Loucy (cell line): ENCODE data around the gene MAP7D3.

ENCODE experiments used
- CTCF ChIP-seq: fragments of 200-600 bp; sonication (generic); conservative IDR thresholded peaks from 2 replicates; pipeline ENCODE4 v1.5.1; 2014; ENCODE audit warnings: mild to moderate bottlenecking, antibody characterized with exemption, low read length
- EZH2phosphoT487 ChIP-seq: fragments of 200-600 bp; IDR thresholded peaks from 2 replicates; pipeline ENCODE4 v1.6.1; 2018; ENCODE audit warnings: antibody characterized with exemption, mild to moderate bottlenecking, moderate library complexity, borderline replicate concordance

DNA sequence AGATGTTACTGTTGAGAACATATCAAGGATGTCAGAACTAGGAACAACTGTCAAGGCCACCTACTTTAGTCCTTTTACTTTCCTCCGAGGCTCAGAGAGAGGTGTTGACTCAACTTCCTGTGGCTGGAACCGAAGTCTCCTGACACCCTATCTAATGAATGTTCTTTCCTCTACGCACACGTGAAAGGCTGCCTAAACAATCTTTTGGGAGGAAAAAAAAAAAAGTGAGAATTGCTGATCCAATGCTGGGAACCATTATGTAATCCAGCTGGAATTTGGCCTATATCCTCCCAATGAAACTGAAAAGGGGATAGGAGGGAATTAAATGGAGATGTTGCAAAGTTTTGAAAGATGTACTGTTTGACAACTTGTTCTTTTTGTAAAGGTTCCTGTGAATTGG is 8.3 kb upstream of the MAP7D3 start:
- TF ChIP-seq CTCF (no peak), EZH2phosphoT487 (no peak)
